Measurements from ENCODE around the gene RAMACL. TPM values are rescaled to one million over a fixed set of nuclear protein-coding genes. Genes with fewer than 3 reads are reported as not detected.
A peak's percentile ranks its signal among the peaks of the same experiment; 100 is the strongest.

Gene RAMACL
- total and polyA plus RNA-seq, 2 of the 4 experiments (the other 2 are of a cell fraction), result 0.46 to 0.90 TPM

GRCh38 chr6:166561771-166562359 lies 24.6 kb downstream of the RAMACL start:
- no TSS peak for BruUV-seq (replicated peaks)
- Histone ChIP-seq H2AFZ (replicated peaks; ENCODE audit: low read length, poor library complexity) (no peak overlapping the region), H2BK15ac (ENCODE audit: low read depth, low read length) (no peak overlapping the region), H3K9me3 (ENCODE audit: control insufficient read depth, insufficient read depth, low read length) (peaks cover 5% of the 10 kb centered on the region; the same call in 1 of the 2 replicates), H3K4me1 (ENCODE audit: control insufficient read depth, insufficient read depth, low read length) (peaks cover 15% of the 10 kb centered on the region), H3K56ac (ENCODE audit: extremely low read depth, insufficient read depth, low read length) (no peak overlapping the region), H3K23ac (ENCODE audit: low read depth, low read length) (no peak overlapping the region), H2BK5ac (ENCODE audit: low read depth, low read length, poor library complexity, severe bottlenecking) (no peak overlapping the region), H4K5ac (ENCODE audit: low read depth, low read length) (no peak overlapping the region), H4K20me1 (ENCODE audit: insufficient read depth, low read length) (peaks cover 16% of the 10 kb centered on the region), H3K4ac (ENCODE audit: low read depth, low read length) (no peak overlapping the region), H3K9ac (ENCODE audit: low read depth, low read length) (no peak overlapping the region), H2BK20ac (ENCODE audit: low read depth, low read length) (no peak overlapping the region), H3K27ac (ENCODE audit: insufficient read depth, low read length) (no peak overlapping the region), H3K4me3 (ENCODE audit: insufficient read depth, low read depth, low read length) (no peak overlapping the region), H3K4me2 (ENCODE audit: low read depth, low read length) (no peak overlapping the region), H3K14ac (replicated peaks; ENCODE audit: low read depth, low read length) (no peak overlapping the region), H3K27me3 (ENCODE audit: control insufficient read depth, insufficient read depth, low read length) (no peaks in the 10 kb centered on the region), H3K9me1 (ENCODE audit: insufficient read depth, low read length) (peaks cover 18% of the 10 kb centered on the region), H2BK120ac (ENCODE audit: low read depth, low read length) (no peak overlapping the region), H4K8ac (ENCODE audit: low read depth in 2 of 2, low read length in 2 of 2) (no peak overlapping the region), H3K18ac (ENCODE audit: low read depth, low read length) (no peak overlapping the region), H4K91ac (ENCODE audit: insufficient read depth, low read depth, low read length) (no peak overlapping the region), H3K79me1 (ENCODE audit: low read depth in 1 of 2, low read length in 2 of 2) (peaks cover 14 to 36% of the 10 kb centered on the region in 2 experiments), H2AK5ac (ENCODE audit: low read depth, low read length) (no peak overlapping the region), H3K36me3 (ENCODE audit: control insufficient read depth, insufficient read depth, low read length) (peaks cover 26% of the 10 kb centered on the region), H2AK9ac (replicated peaks; ENCODE audit: low read depth, low read length, poor library complexity) (no peak overlapping the region)
- in situ Hi-C loops (cut with MboI; ENCODE audit: low sequenced_read_pairs) (loop anchor here (5.0 kb wide), 1 partner anchor 65 kb away; the partner anchor contains the start of gene RPS6KA2), intact Hi-C loops (cut with micrococcal nuclease) (no loop called here), dilution Hi-C loops (cut with HindIII; ENCODE audit: low sequenced_read_pairs, unreplicated experiment) (no loop called here)
- WGBS, 2 experiments (ENCODE audit: extremely low coverage in 2 of 2, insufficient read length in 1 of 2), result 82% methylated on average over 3 of the region's 10 CpGs; no CpG with 5 or more reads in 1 of the 2 experiments
- TF ChIP-seq BHLHE40 (IDR thresholded peaks at IDR 0.05; ENCODE audit: low read depth, low read length) (no peak), NFE2L2 (IDR thresholded peaks at IDR 0.05; ENCODE audit: low read depth, low read length) (no peak), MXI1 (IDR thresholded peaks at IDR 0.05; ENCODE audit: borderline replicate concordance, low read depth, low read length) (no peak), CEBPB (IDR thresholded peaks at IDR 0.05; ENCODE audit: low read depth, low read length) (no peak), POLR2A (IDR thresholded peaks at IDR 0.05; ENCODE audit: low read depth, low read length) (no peak), MAZ (IDR thresholded peaks at IDR 0.05; ENCODE audit: borderline replicate concordance, low read depth, low read length) (no peak), RCOR1 (IDR thresholded peaks at IDR 0.05; ENCODE audit: insufficient replicate concordance, low read length) (no peak), CTCF (conservative IDR thresholded peaks at IDR 0.05; ENCODE audit: low read depth, low read length) (no peak), USF2 (IDR thresholded peaks at IDR 0.05; ENCODE audit: low read depth, low read length) (no peak), MAFK (IDR thresholded peaks at IDR 0.05; ENCODE audit: low read depth, low read length) (no peak), SMC3 (IDR thresholded peaks at IDR 0.05; ENCODE audit: low read depth, low read length) (no peak), RFX5 (IDR thresholded peaks at IDR 0.05; ENCODE audit: low read depth, low read length) (no peak), ELK1 (IDR thresholded peaks at IDR 0.05; ENCODE audit: borderline replicate concordance, low read depth, low read length) (no peak), CHD1 (IDR thresholded peaks at IDR 0.05; ENCODE audit: low read depth, low read length) (no peak), FOS (IDR thresholded peaks at IDR 0.05; ENCODE audit: low read depth, low read length) (no peak), RAD21 (IDR thresholded peaks at IDR 0.05; ENCODE audit: low read length) (no peak)
- ATAC-seq (ENCODE audit: low read depth) (peak; percentile 12; the same call in 1 of the 2 replicates), DNase-seq (peak; percentile 36)
- CTCF ChIA-PET, result no interaction called here
- POLR2A ChIA-PET (ENCODE audit: unreplicated experiment), result no interaction called here

Measured in IMR-90 (cell line).